IMR-90 (cell line): ENCODE results near the gene FABP2. TPM values are rescaled to one million over a fixed set of nuclear protein-coding genes. Genes with fewer than 3 reads are reported as not detected.

Experiments
- microRNA-seq, 2 experiments: library from miRNA; stranded (forward) in 1 of 2; unstranded in 1 of 2; fragments of 10-50 nt in 1 of 2; fragments of <30 nt in 1 of 2; gene quantifications in 1 of 2; microRNA quantifications in 1 of 2; one replicate each; pipeline versions ENCODE3 to v1.1.0; 2013 to 2020; ENCODE audit not compliant: insufficient read depth in 1 of 2, insufficient read length in 1 of 2, unreplicated experiment in 1 of 2
- polyA plus RNA-seq, 3 experiments: library from polyadenylated mRNA; depleted of rRNA; stranded (reverse); fragments of >200 nt; gene quantifications; 2 replicates each; pipeline ENCODE4 v1.2.3, GENCODE V29; 2012; ENCODE audit warnings: low replicate concordance in 1 of 3
- small RNA-seq, 5 experiments: library from RNA; depleted of rRNA; stranded (forward); fragments of <200 nt; gene quantifications; one replicate each; pipeline ENCODE3, GENCODE V24; 2012
- total RNA-seq: library from RNA; depleted of rRNA; stranded (reverse); fragments of >200 nt; gene quantifications from 2 replicates; pipeline ENCODE4 v1.2.3, GENCODE V29; 2012; rRNA removed

FABP2 gene
- total and polyA plus RNA-seq, 2 of the 4 experiments (the other 2 are of a cell fraction): not detected

Small RNA genes within 50 kb of the gene (microRNA-seq; reads per million reads assigned to microRNA genes)
- not detected for gene RNU4-33P (ENCODE audit: insufficient read depth, insufficient read length)

Small RNA genes within 50 kb of the gene (small RNA-seq; reads per million reads assigned to genes)
- gene RNU4-33P: 0 reads per million in 5 experiments

Other genes with a start within 250 kb of the FABP2 start
- gene MYOZ2, start 186.3 kb downstream of the FABP2 start, total RNA-seq: under 0.01 and 0.18 TPM in 2 replicates
- 0.14 and 0.17 TPM in 2 replicates for gene MYOZ2, start 186.3 kb downstream of the FABP2 start, polyA plus RNA-seq (2012; rRNA removed)
- gene USP53, start 109.4 kb downstream of the FABP2 start, total RNA-seq: 24.0 and 34.7 TPM in 2 replicates
- gene USP53, start 109.4 kb downstream of the FABP2 start, polyA plus RNA-seq (2012; rRNA removed): 7.6 and 11.2 TPM in 2 replicates